MG63 (cell line): Measurements from ENCODE around the gene DNASE1L1. TPM values are rescaled to one million over a fixed set of nuclear protein-coding genes. Genes with fewer than 3 reads are reported as not detected.

Experiments used
- DNase-seq: peaks from one replicate; pipeline ENCODE4 v3.0.0-alpha.2; 2020
- H3K27me3 ChIP-seq: fragments of 250-450 bp; sonication (Bioruptor Pico); 2 replicates; pipeline ENCODE4 v1.5.1; 2020; ENCODE audit warnings: mild to moderate bottlenecking, moderate library complexity
- H3K36me3 ChIP-seq: fragments of 250-450 bp; sonication (Bioruptor Pico); 2 replicates; pipeline ENCODE4 v1.5.1; 2020; ENCODE audit warnings: mild to moderate bottlenecking, moderate library complexity
- H3K4me3 ChIP-seq: fragments of 250-450 bp; sonication (Bioruptor Pico); 2 replicates; pipeline ENCODE4 v1.5.1; 2020; ENCODE audit warnings: mild to moderate bottlenecking, moderate library complexity
- H3K9me3 ChIP-seq: fragments of 250-450 bp; sonication (Bioruptor Pico); 2 replicates; pipeline ENCODE4 v1.5.1; 2020; ENCODE audit warnings: mild to moderate bottlenecking, moderate library complexity
- total RNA-seq: library from RNA; depleted of rRNA; stranded (reverse); fragments of >200 nt; shearing (Covaris generic); gene quantifications from 2 replicates; pipeline ENCODE4 v1.2.3, GENCODE V29; 2014; ENCODE audit warnings: low replicate concordance

DNASE1L1 gene
- total RNA-seq, 1 experiment from 2014 or later: 20.0 TPM

- Histone ChIP-seq H3K4me3 (peak overlapping the region; percentile 81), H3K27me3 (no peaks in the 10 kb centered on the region), H3K36me3 (peaks cover 71% of the 10 kb centered on the region), H3K9me3 (no peaks in the 10 kb centered on the region)
- DNase-seq: no peak
Measured at GRCh38 chrX:154367474-154368308, 41.4 kb downstream of the DNASE1L1 start.

DNA sequence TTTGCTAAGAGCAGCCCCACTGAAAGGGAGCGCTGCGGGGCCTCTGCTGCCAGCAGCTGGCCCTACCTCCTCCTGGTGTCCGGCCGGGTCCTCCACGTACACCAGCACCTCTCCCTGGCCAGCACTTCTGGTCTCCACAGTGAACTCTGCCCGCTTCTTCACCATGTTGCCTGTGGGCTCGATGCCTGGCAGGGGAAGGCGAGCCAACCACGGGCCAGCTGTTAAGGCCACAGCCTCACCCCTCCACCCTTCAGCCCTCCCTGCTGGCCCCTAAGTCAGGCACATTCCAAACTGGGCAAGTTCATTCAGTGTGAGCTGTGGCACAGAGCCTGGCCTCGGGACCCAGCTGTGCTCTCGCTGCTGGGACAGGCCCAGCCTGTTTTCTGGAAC, 42.4 kb downstream of the DNASE1L1 start:
- peak; percentile 38 for DNase-seq
- peaks cover 81% of the 10 kb centered on the region for H3K36me3 ChIP-seq
- no peaks in the 10 kb centered on the region for H3K27me3 ChIP-seq
- H3K9me3 ChIP-seq: no peaks in the 10 kb centered on the region
- H3K4me3 ChIP-seq: no peak overlapping the region

- no peak for DNase-seq
- Histone ChIP-seq H3K27me3 (no peaks in the 10 kb centered on the region), H3K36me3 (peaks cover 86% of the 10 kb centered on the region), H3K4me3 (no peak overlapping the region), H3K9me3 (no peaks in the 10 kb centered on the region)
Measured at GRCh38 chrX:154365997-154366665, 42.9 kb downstream of the DNASE1L1 start.

- DNase-seq: no peak
- H3K36me3 ChIP-seq: peaks cover 86% of the 10 kb centered on the region
- H3K27me3 ChIP-seq: no peaks in the 10 kb centered on the region
- no peaks in the 10 kb centered on the region for H3K9me3 ChIP-seq
- H3K4me3 ChIP-seq: no peak overlapping the region
Measured at GRCh38 chrX:154365052-154365600, 43.9 kb downstream of the DNASE1L1 start.

DNA sequence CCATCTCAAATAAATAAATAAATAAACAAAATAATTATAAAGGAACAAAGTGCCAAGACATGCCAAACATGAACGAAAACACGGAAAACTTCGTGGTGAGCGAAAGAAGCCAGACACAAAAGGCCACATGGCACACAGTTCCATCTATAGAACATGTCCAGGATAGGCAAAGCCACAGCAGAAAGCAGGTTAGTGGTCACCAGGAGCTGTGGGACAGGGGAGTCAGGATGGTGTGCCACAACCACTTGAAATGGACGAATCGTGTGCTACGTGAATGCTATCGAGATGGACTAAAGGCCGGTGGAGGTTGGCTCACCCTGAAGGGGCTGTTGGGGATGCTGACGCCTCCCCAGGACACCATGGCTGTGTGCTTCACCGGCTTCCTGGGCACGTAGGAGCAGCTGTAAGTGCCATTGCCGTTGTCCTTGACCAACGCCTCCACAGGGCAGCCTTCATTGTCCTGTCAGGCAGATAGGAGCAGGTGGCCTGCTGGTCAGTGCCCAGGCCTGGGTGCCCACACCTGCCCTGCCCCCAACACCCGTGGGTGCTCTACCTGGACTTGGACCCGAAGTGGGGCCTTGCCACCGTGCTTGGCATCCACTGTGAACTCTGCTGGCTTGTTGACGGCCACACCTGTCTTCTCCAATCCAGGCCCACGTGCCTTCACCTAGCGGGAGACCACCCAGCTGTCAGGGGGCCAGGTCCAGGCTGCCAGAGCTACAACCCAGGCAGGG, 45.2 kb downstream of the DNASE1L1 start:
- Histone ChIP-seq H3K9me3 (no peaks in the 10 kb centered on the region), H3K4me3 (no peak overlapping the region), H3K27me3 (no peaks in the 10 kb centered on the region), H3K36me3 (peaks cover 90% of the 10 kb centered on the region)
- DNase-seq: no peak

DNA sequence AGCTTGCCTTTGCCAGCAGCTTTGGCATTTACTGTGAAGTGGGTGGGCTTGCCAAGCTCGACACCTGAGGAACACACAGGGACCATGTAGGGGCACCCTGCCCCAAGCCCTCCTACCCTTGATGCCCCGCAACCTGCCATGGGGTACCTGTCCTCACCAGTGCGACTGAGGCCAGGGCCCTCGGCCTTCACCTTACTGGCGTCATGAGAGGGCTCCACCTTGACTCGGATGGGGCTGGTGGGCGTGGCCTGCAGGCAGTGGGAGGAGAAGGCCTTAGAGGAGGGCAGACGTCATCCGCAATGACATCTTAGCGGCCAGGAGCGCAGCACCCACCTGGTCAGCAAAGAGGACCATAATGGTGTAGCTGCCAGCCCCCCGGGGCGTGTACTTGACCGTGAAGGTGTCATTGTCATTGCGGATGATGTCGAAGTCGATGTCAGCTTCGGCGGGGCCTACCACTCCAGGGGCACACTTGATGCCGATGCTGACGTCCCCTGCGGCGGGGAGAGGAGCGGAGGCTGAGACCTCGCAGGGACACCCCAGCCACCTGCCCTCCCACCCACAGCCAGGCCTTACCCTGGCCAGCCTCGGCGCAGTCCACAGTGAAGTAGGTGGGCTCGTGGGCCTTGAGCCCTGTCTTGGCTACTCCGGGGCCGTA, 46.8 kb downstream of the DNASE1L1 start:
- Histone ChIP-seq H3K27me3 (no peaks in the 10 kb centered on the region), H3K4me3 (no peak overlapping the region), H3K9me3 (no peaks in the 10 kb centered on the region), H3K36me3 (peaks cover 87% of the 10 kb centered on the region)
- DNase-seq: no peak

- peaks cover 76% of the 10 kb centered on the region for H3K36me3 ChIP-seq
- no peaks in the 10 kb centered on the region for H3K9me3 ChIP-seq
- no peak for DNase-seq
- H3K4me3 ChIP-seq: no peak overlapping the region
- no peaks in the 10 kb centered on the region for H3K27me3 ChIP-seq
Measured at GRCh38 chrX:154360155-154360713, 48.8 kb downstream of the DNASE1L1 start.

GRCh38 chrX:154359362-154360154, 49.5 kb downstream of the DNASE1L1 start:
- no peaks in the 10 kb centered on the region for H3K27me3 ChIP-seq
- H3K9me3 ChIP-seq: no peaks in the 10 kb centered on the region
- no peak overlapping the region for H3K4me3 ChIP-seq
- DNase-seq: no peak
- peaks cover 69% of the 10 kb centered on the region for H3K36me3 ChIP-seq

GRCh38 chrX:154358829-154359228, 50.2 kb downstream of the DNASE1L1 start:
- Histone ChIP-seq H3K27me3 (no peaks in the 10 kb centered on the region), H3K4me3 (no peak overlapping the region), H3K9me3 (no peaks in the 10 kb centered on the region), H3K36me3 (peaks cover 68% of the 10 kb centered on the region)
- DNase-seq: no peak

DNA sequence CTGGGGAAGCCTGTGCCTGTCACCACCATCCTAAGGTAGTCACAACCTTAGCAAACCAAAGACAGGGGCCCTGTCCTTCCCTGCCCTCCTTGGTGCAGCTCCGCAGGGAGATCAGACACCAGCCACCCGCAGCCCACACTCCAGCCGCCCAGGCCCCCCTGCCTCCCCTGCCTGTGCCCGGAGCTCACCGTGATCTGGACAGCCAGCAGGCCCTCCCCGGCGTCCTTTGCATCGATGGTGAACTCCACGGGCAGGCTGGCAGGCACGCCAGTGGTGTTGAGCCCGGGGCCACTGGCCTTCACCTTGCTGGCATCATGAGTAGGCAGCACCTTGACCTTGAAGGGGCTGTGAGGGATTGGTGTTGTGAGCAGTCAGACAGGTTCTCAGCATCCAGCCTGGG, 51.0 kb downstream of the DNASE1L1 start:
- H3K9me3 ChIP-seq: no peaks in the 10 kb centered on the region
- no peak for DNase-seq
- peaks cover 72% of the 10 kb centered on the region for H3K36me3 ChIP-seq
- no peaks in the 10 kb centered on the region for H3K27me3 ChIP-seq
- no peak overlapping the region for H3K4me3 ChIP-seq

DNA sequence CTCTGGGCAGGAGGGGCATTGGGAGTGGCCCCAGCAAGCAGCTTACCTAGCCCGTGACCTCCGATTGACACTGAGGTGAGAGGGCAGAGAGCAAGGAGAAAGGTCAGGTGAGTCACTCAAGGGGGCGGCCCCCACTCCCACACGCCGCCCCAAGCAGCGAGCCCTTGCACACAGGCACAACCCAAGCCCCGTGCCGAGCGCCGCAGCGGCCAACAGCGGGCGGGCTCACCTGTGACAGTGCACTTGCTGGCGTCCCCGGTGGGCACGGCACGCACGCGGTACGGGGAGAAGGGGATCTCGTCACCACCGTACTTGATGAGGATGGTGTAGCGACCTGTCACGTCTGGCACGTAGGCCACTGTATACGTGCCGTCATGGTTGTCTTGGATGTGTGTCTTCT, 51.8 kb downstream of the DNASE1L1 start:
- Histone ChIP-seq H3K9me3 (no peaks in the 10 kb centered on the region), H3K27me3 (no peaks in the 10 kb centered on the region), H3K36me3 (peaks cover 68% of the 10 kb centered on the region), H3K4me3 (no peak overlapping the region)
- DNase-seq: no peak

- Histone ChIP-seq H3K9me3 (no peaks in the 10 kb centered on the region), H3K36me3 (peaks cover 68% of the 10 kb centered on the region), H3K4me3 (no peak overlapping the region), H3K27me3 (no peaks in the 10 kb centered on the region)
- no peak for DNase-seq
Measured at GRCh38 chrX:154356596-154356995, 52.5 kb downstream of the DNASE1L1 start.

- H3K9me3 ChIP-seq: no peaks in the 10 kb centered on the region
- no peaks in the 10 kb centered on the region for H3K27me3 ChIP-seq
- DNase-seq: no peak
- H3K4me3 ChIP-seq: no peak overlapping the region
- H3K36me3 ChIP-seq: peaks cover 71% of the 10 kb centered on the region
Measured at GRCh38 chrX:154355776-154356140, 53.3 kb downstream of the DNASE1L1 start.

DNA sequence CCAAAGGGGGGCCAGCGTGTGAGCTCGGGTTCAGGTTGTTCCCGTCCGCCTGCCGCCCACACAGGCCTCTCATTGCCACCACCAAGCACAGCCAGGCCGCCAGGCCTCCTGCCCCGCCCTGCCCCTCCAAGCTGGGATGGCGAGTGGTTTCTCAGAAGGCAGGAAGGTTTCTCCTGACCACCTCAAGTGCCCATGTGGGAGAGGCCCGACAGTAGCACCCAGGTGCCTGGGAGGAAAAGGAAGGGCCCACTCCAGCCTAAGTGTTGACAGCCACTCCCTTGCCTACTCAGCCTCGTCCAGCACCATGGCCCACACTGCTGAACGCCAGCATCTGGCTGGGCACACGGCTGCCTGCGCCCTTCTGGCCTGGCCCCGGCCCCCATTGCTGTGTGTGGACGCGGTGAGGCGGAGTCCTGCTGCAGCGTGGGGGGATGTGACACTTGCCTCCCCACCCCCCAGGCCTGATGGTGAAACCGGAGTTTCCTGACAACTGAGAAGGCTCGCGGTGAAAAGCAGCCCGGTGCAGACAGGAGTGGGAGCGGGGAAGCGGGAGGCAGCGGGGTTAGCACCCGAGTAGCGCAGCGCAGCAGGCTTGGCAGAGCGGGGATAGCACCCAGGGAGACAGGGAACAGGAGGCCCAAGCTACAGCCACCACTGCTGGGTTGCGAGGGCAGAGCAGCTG, 53.8 kb downstream of the DNASE1L1 start:
- Histone ChIP-seq H3K4me3 (no peak overlapping the region), H3K36me3 (peaks cover 72% of the 10 kb centered on the region), H3K27me3 (no peaks in the 10 kb centered on the region), H3K9me3 (no peaks in the 10 kb centered on the region)
- no peak for DNase-seq

DNA sequence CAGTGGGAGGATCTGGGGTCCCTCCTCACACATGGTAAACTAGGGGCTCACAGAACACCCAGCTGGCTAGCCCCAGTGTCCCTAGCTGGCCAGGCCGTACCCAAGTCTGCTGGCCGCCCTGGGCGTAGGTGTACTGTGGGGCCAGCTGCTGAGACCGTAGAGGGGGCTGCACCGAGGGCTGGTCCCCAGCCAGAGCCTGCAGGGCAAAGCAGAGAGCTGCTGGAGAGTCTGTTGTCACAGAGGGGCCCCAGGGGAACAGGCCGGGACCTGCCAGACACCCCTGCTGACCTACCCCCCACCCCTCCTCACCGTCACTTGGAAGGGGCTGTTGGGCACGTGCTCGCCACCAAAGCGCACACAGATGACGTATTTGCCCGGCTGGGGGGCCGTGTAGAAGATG, 54.5 kb downstream of the DNASE1L1 start:
- no peak overlapping the region for H3K4me3 ChIP-seq
- no peaks in the 10 kb centered on the region for H3K27me3 ChIP-seq
- DNase-seq: no peak
- peaks cover 72% of the 10 kb centered on the region for H3K36me3 ChIP-seq
- H3K9me3 ChIP-seq: no peaks in the 10 kb centered on the region
